Activated naive CD4-positive, alpha-beta T cell treated with anti-CD3 and anti-CD28 coated beads for 36 hours (primary cell): ENCODE measurements around the gene DENND1C. TPM values are rescaled to one million over a fixed set of nuclear protein-coding genes. Genes with fewer than 3 reads are reported as not detected.
A peak's percentile ranks its signal among the peaks of the same experiment; 100 is the strongest.
"Not testable (repeated sequence)": the region's sequence is repeated elsewhere in the genome, so short reads cannot be mapped to it uniquely, and the experiment has no call there.

ENCODE experiments used
- CTCF ChIA-PET: fragments of 350-600 bp; sonication (Branson Sonifier 250); formaldehyde crosslinking; loops from one replicate; lab custom pipeline; 2021; ENCODE audit warnings: antibody characterized with exemption; lab: Charles Lee
- DNase-seq: peaks from one replicate; pipeline ENCODE4 v3.0.0-alpha.2; 2020
- H3K27ac Mint-ChIP-seq: one replicate; pipeline ENCODE4 v1.8.0; 2021; ENCODE audit warnings: mild to moderate bottlenecking, mixed read lengths
- H3K27me3 Mint-ChIP-seq: one replicate; pipeline ENCODE4 v1.8.0; 2021; ENCODE audit warnings: low read depth, mixed read lengths
- H3K36me3 Mint-ChIP-seq: one replicate; pipeline ENCODE4 v1.8.0; 2021; ENCODE audit warnings: low read depth, mixed read lengths
- H3K4me1 Mint-ChIP-seq: one replicate; pipeline ENCODE4 v1.8.0; 2021; ENCODE audit warnings: low read depth, mixed read lengths
- H3K4me3 Mint-ChIP-seq: one replicate; pipeline ENCODE4 v1.8.0; 2021; ENCODE audit warnings: mild to moderate bottlenecking, moderate library complexity, mixed read lengths
- H3K9me3 Mint-ChIP-seq: one replicate; pipeline ENCODE4 v1.8.0; 2021; ENCODE audit warnings: mixed read lengths
- intact Hi-C: fragments of 100-400 bp; cut with micrococcal nuclease; formaldehyde crosslinking; loops from one replicate; pipeline ENCODE4 v1.15.1; 2023
- total RNA-seq, 2 experiments: library from RNA; stranded (reverse); gene quantifications; one replicate each; pipeline ENCODE4 v1.2.3, GENCODE V29; 2021

The DENND1C gene
- total RNA-seq, 2 experiments from 2014 or later: 55.7 to 57.9 TPM

GRCh38 chr19:6518145-6518911 is 36.7 kb upstream of the DENND1C start:
- H3K4me1 Mint-ChIP-seq: peaks cover 32% of the 10 kb centered on the region
- H3K9me3 Mint-ChIP-seq: no peaks in the 10 kb centered on the region
- H3K27ac Mint-ChIP-seq: peak overlapping the region; percentile 54
- H3K27me3 Mint-ChIP-seq: no peaks in the 10 kb centered on the region
- CTCF ChIA-PET: interaction anchor here (0.6 to 2.7 kb wide), 6 partner anchors 67 to 349 kb away, joined by 3 to 17 read pairs (median 6); partner anchors contain the start of gene GPR108
- intact Hi-C loops: loop anchor here (1.0 to 5.0 kb wide), 4 partner anchors 99 to 234 kb away; partner anchors contain the start of gene TNFSF14
- peak overlapping the region; percentile 20 for H3K4me3 Mint-ChIP-seq
- peak; percentile 72 for DNase-seq
- no peaks in the 10 kb centered on the region for H3K36me3 Mint-ChIP-seq

- H3K27ac Mint-ChIP-seq: peak overlapping the region; percentile 80
- no peaks in the 10 kb centered on the region for H3K27me3 Mint-ChIP-seq
- H3K36me3 Mint-ChIP-seq: no peaks in the 10 kb centered on the region
- peak overlapping the region; percentile 89 for H3K4me3 Mint-ChIP-seq
- intact Hi-C loops: loop anchor here (1.0 to 5.0 kb wide), 9 partner anchors 14 to 347 kb away; partner anchors contain the start of genes SH2D3A and TNFSF9
- H3K9me3 Mint-ChIP-seq: no peaks in the 10 kb centered on the region
- CTCF ChIA-PET: interaction anchor here (0.6 to 2.7 kb wide), 22 partner anchors 9 to 373 kb away, joined by 3 to 17 read pairs (median 4); partner anchors contain the start of genes GPR108, TNFSF9 and VAV1
- H3K4me1 Mint-ChIP-seq: peaks cover 27% of the 10 kb centered on the region
- peak; percentile 96 for DNase-seq
These were observed 35.2 kb upstream of the DENND1C start for GRCh38 chr19:6516659-6517291.

GRCh38 chr19:6516018-6516658 is 34.6 kb upstream of the DENND1C start:
- intact Hi-C loops: loop anchor here (1.0 to 5.0 kb wide), 7 partner anchors 15 to 347 kb away; partner anchors contain the start of genes SH2D3A and TNFSF9
- Mint-ChIP-seq H3K9me3 (no peaks in the 10 kb centered on the region), H3K27ac (no peak overlapping the region), H3K4me3 (peak overlapping the region; percentile 89), H3K4me1 (peaks cover 27% of the 10 kb centered on the region), H3K27me3 (no peaks in the 10 kb centered on the region), H3K36me3 (no peaks in the 10 kb centered on the region)
- peak; percentile 89 for DNase-seq
- CTCF ChIA-PET: interaction anchor here (0.6 to 2.7 kb wide), 21 partner anchors 9 to 374 kb away, joined by 3 to 17 read pairs (median 4); partner anchors contain the start of genes GPR108, TNFSF9 and VAV1

GRCh38 chr19:6514926-6515544 is 33.4 kb upstream of the DENND1C start:
- DNase-seq: no peak
- peaks cover 27% of the 10 kb centered on the region for H3K4me1 Mint-ChIP-seq
- no peaks in the 10 kb centered on the region for H3K27me3 Mint-ChIP-seq
- intact Hi-C loops: loop anchor here (5.0 kb wide), 2 partner anchors 102 to 237 kb away; no protein-coding TSS in a partner anchor
- no peaks in the 10 kb centered on the region for H3K36me3 Mint-ChIP-seq
- H3K4me3 Mint-ChIP-seq: peak overlapping the region; percentile 19
- CTCF ChIA-PET: no interaction called here
- no peaks in the 10 kb centered on the region for H3K9me3 Mint-ChIP-seq
- H3K27ac Mint-ChIP-seq: no peak overlapping the region

GRCh38 chr19:6514089-6514488 is 32.5 kb upstream of the DENND1C start:
- intact Hi-C loops: no loop called here
- DNase-seq: no peak
- CTCF ChIA-PET: interaction anchor here (0.7 kb wide), 2 partner anchors 33 to 456 kb away, joined by 3 to 5 read pairs; partner anchors contain the start of gene DENND1C
- Mint-ChIP-seq H3K36me3 (no peaks in the 10 kb centered on the region), H3K27me3 (no peaks in the 10 kb centered on the region), H3K27ac (no peak overlapping the region), H3K4me3 (no peak overlapping the region), H3K4me1 (peaks cover 24% of the 10 kb centered on the region), H3K9me3 (no peaks in the 10 kb centered on the region)

GRCh38 chr19:6510618-6511017 is 29.0 kb upstream of the DENND1C start:
- Mint-ChIP-seq H3K27me3 (no peaks in the 10 kb centered on the region), H3K4me1 (no peaks in the 10 kb centered on the region), H3K27ac (no peak overlapping the region), H3K36me3 (no peaks in the 10 kb centered on the region), H3K9me3 (no peaks in the 10 kb centered on the region), H3K4me3 (no peak overlapping the region)
- intact Hi-C loops: no loop called here
- CTCF ChIA-PET: no interaction called here
- DNase-seq: no peak

GRCh38 chr19:6509118-6509971 is 27.8 kb upstream of the DENND1C start:
- intact Hi-C loops: loop anchor here (10.0 kb wide), 1 partner anchor 235 kb away; the partner anchor contains the start of gene MLLT1
- CTCF ChIA-PET: interaction anchor here (0.6 kb wide), 1 partner anchor 78 kb away, joined by 4 read pairs; no protein-coding TSS in a partner anchor

GRCh38 chr19:6508028-6508771 is 26.6 kb upstream of the DENND1C start:
- CTCF ChIA-PET, DNase-seq, H3K4me3 Mint-ChIP-seq, H3K27ac Mint-ChIP-seq, H3K36me3 Mint-ChIP-seq, H3K27me3 Mint-ChIP-seq, H3K9me3 Mint-ChIP-seq, H3K4me1 Mint-ChIP-seq: not testable (repeated sequence)
- intact Hi-C loops: loop anchor here (10.0 kb wide), 1 partner anchor 233 kb away; the partner anchor contains the start of gene MLLT1

More at GRCh38 chr19:6509118-6509971, 27.8 kb upstream of the DENND1C start:
- no peak overlapping the region for H3K4me3 Mint-ChIP-seq
- no peaks in the 10 kb centered on the region for H3K27me3 Mint-ChIP-seq
- no peaks in the 10 kb centered on the region for H3K36me3 Mint-ChIP-seq
- H3K27ac Mint-ChIP-seq: no peak overlapping the region
- DNase-seq: no peak
- H3K9me3 Mint-ChIP-seq: no peaks in the 10 kb centered on the region
- H3K4me1 Mint-ChIP-seq: peaks cover 4% of the 10 kb centered on the region

- CTCF ChIA-PET: interaction anchor here (0.6 to 1.6 kb wide), 6 partner anchors 13 to 262 kb away, joined by 3 to 11 read pairs (median 5); partner anchors contain the start of gene DENND1C
- Mint-ChIP-seq H3K4me1 (peaks cover 9% of the 10 kb centered on the region), H3K36me3 (no peaks in the 10 kb centered on the region), H3K27me3 (peaks cover 5% of the 10 kb centered on the region), H3K4me3 (peak overlapping the region; percentile 5), H3K9me3 (no peaks in the 10 kb centered on the region), H3K27ac (no peak overlapping the region)
- intact Hi-C loops: loop anchor here (2.0 to 10.0 kb wide), 4 partner anchors 43 to 285 kb away; partner anchors contain the start of genes ALKBH7 and MLLT1
- DNase-seq: no peak
These were observed 22.0 kb upstream of the DENND1C start for GRCh38 chr19:6503407-6504201.
